HPDE6-E6E7 (cell line): ENCODE results near the gene JAZF1.
"Not testable (repeated sequence)": the region's sequence is repeated elsewhere in the genome, so short reads cannot be mapped to it uniquely, and the experiment has no call there.

Experiments used
- DNase-seq: peaks from one replicate; pipeline ENCODE4 v3.0.0; 2011; ENCODE audit warnings: missing footprints; ENCODE audit errors: extremely low spot score

Gene JAZF1

GRCh38 chr7:27873981-27874957 is 306.3 kb downstream of the JAZF1 start:
- DNase-seq = no peak

DNA sequence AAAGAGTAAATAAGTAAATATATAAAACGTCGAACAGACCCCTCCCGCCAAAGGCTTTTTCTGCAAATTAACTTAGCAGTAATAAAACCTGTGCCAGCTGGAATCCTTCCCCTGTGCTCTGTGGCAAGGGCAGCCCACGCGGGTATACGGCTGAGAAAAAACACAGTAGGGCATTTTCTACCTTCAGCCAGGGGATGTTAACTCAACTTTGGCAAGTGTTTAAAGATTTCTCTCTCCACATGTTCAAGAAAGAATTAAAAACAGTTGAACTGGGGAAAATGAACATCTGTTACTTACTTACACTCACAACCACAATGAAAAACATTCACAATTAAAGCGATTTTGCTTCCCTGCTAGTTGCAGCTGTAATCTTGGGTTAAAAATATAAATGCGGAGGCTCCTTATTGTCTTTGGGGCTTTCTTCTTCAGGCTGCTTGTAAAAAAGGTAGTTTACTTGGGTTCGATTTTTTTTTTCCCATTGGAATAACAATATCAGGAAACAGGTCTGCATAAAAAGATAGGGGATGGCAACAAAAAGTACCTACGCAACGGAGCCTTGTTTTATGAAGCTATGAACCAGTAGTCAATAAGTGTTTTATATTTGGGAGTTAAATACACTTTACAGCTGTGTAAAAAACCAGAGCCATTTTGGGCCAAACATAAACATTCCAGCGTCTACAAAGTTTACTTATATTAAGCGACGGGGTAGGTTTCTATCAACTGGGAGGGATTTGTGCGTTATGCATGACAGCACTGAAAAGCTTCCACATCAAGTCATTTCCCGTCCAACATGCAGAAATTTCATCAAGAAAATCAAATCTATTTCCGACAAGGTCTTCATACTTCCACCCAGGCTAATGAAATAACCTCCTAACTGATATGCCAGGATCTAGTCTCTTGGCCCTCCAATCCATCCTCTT is 308.0 kb downstream of the JAZF1 start:
- no peak for DNase-seq

- no peak for DNase-seq
Measured at GRCh38 chr7:27871866-27872265, 308.7 kb downstream of the JAZF1 start.

DNA sequence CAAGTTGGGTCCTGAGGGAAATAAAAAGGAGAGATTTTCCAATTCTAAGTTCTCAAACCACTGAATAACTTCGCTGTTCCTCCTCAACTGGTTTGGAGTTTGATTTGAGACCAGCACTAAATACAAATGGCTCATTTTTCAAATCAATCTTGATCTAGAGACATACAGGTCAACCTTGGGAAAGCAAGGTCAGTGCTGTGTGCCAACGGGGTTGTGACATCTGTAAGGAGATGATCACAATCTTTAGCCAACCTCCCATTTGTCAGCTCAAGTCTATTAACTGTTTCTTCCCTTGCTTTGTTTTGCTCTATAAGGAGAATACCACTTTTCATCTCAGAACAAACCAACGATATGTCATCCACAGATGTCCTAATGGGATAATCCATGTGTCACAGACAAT is 309.5 kb downstream of the JAZF1 start:
- no peak for DNase-seq

- no peak for DNase-seq
Measured at GRCh38 chr7:27870595-27870994, 310.0 kb downstream of the JAZF1 start.

DNA sequence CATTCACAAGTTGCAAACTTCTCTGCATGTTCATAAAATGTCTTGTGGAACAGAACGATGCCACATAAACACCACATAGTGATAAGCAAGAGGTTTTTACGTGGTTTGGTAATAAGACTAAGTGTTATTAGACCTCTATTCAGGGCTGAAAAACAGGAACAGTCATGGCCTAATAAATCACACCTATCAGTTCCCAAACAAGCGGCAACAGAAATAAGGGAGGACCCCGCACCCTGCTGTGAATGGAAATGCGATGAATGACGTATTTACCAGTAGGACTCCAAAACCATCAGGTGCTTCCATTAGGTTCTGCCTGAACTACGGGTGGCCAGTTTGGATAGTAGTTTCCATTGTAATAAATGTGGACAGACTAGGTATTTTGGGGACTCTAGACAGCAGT is 311.5 kb downstream of the JAZF1 start:
- no peak for DNase-seq

DNA sequence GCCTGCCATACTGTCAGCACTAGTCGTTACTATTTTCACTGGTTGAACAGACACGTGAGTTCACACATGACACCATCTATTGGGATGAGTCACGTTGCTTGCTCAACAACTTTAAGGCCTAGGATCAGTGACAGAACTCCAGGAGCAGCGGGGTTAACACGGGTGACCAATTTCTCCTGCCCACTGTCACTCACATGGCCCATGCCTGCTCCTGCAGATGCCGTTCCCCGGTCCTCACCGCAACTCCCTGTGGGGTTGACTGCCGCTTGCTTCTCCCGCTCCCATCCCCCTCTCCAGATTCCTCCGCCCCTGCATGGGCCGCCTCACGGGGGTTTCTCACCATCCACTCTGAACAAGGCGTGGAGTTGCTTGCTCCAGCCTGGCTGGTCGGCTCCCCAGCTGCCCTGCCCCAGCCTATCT is 312.5 kb downstream of the JAZF1 start:
- no peak for DNase-seq

DNA sequence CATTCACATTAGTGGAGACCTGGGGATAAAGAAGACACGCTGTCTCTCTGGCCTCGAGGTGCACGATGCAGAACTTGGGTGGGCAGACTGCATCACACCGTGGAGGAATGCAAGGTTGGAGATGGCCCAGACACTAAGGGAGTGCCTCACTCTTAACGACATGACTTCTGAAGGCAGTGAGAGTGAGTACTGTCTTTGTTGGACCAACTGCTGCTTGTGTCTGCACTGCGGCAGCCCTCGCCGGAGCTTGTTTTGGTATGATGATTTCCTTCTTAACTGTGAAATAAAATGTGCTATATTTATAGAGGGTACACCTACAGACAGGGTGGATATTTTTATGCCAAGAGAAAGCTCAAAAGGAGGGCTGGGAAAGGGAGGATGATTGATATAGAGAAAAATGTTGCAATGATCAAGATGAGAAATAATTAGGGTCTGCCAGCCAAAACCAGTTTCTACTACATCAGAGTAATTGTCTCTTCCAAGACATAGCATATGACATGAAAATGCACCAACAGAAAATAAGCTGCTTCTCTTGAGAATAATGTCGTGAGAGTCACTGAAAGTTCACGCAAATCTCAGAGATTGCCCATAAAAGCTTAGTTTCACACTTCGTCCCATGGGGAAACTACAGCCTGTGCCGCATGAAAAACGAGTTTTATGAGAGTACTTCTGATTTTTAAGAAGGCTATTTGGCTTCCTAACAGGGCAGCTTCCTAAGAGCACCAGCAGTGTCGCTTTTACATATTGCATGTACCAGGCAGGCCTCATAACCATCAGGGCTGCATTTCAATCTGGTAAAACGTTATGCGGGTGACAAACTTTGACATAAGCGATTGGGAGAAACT is 313.5 kb downstream of the JAZF1 start:
- DNase-seq = no peak

DNA sequence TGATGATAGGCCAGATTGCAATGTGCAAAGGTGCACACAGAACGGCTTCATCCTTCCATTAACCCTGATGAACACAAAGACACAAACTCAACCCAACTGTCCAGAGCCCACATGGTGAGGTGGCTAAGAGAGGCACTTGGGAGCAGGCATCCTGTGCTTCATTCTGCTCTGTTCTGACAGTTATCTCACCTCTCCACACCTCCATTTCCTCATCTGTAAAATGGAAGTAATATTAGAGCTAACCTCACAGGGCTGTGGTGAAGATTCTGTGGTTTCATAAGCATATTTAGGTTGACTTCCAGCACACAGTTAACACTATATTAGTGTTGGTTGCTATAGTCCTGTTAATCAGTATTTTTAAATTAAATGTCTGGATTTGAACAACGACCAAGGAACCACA is 314.3 kb downstream of the JAZF1 start:
- DNase-seq = no peak

DNA sequence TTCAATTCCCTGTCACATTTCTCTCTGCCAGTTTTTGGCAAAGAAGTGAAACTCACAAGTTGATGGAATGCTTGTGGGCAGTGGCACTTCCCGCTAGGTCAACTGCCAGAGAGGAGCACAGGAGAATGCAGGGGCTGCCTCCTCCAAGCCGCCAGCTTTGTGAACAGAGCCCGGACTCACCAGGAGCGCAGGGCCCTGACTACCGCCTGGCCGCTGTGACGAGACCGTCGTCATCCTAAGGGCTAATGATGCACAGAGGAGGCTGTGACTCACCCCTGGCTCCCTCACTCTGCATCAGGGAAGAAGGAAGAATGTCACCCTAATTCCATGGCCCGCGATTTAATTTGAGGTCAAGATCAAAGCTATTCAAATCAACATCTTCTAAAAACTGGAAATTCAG is 316.7 kb downstream of the JAZF1 start:
- no peak for DNase-seq

DNA sequence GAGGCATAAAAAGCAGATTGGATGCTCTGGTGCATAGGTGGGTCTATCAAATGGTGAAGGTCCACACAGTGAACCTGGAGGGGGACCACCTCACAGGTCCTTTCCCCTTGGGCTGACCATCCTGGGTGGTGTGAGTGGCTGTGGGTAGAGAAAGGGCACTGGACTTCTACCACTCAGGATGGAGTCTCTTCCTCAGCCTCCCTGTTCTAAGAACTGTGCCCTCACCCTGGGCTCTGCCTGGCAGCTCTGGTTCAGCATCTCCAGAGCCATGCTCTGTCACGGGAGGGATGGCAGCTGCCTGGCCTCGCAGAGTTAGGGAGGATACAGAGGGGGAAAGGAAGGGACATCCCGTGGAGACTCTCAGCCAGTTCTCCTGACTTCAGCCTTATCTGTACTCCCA is 318.8 kb downstream of the JAZF1 start:
- no peak for DNase-seq

DNA sequence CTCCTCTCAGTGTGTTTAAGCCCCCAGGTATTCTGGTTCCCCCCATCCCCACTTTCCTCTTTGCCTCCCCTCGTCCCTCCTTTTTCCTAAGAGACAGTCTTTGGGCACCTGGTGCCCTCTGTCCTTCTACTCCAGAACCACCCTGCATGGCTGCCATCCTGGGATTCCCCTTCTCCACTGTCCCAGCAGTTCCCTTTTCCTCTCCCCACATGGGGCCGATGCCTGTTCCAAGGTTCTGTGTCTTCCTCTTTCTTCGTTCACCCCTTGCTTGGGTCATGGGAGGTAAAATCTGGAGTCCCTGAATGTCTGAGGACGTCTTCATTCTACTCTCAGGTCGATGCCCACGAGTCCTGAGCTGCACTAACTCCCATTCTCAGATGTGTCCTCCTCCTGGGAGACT is 319.8 kb downstream of the JAZF1 start:
- no peak for DNase-seq

GRCh38 chr7:27856703-27857485 is 323.7 kb downstream of the JAZF1 start:
- not testable (repeated sequence) for DNase-seq

- no peak for DNase-seq
Measured at GRCh38 chr7:27850531-27850930, 330.1 kb downstream of the JAZF1 start.

DNA sequence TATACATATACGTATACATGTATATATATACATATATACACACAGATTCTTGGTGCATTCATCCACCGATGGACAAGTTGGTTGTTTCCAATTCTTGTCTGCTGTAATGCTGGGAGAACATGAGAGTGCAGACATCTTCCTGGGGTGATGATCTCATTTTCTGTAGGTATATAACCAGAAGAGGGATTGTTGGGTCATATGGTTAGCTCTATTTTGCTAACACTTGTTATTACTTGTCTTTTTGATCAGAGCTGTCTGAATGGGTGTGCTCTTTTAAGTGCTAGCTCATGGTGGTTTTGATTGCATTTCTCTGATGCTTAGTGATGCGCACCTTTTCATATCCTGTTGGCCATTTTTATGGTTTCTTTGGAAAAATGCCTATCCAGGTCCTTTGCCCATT is 334.2 kb downstream of the JAZF1 start:
- no peak for DNase-seq

GRCh38 chr7:27843584-27844305 is 336.9 kb downstream of the JAZF1 start:
- DNase-seq = no peak

DNA sequence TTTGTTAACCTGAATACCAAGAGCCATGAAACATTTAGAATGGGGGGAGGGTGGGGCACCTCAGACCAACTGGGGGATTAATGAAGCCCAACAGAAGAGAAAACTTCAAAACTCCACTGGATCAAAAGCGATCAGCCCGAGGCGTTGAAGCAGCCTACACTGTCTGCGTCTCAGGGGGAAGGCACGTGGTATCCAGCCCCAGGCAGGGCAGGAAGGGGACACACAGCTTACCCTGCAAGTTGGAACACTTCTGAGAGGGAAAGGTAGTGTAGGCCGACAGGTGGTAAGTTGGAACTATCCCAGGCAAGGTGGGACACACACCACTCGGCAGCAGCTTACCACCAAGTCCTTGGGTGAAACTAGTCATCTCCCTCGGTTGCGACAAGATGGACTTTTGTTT is 337.7 kb downstream of the JAZF1 start:
- DNase-seq = no peak

DNA sequence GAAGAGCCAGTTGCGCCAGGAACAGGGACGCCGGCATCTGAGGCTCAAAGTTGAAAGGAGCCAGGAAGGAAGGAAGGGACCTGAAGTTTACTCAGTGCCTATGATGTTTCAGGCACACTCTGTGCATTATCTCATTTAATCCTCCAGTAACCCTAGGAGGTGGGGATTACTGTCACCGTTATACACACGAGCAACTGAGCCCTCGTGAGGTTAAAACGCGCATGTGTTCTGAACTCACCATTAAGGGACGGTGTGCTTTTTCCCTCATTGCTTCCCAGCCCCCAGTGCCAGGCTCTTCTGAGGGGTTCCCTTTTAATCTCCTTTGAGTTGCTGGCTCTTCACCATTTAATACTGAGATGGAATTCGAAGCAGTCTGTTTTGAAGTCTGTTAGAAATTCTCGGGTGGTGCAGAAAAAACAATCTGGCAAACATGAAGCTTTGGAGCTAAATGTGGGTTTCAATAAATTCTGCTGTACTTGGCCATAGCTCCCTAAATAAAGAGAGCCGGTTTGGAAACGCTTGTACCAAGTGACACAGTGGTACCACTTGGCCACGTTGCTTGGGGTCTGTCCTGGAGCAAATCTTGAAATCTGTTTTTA is 338.4 kb downstream of the JAZF1 start:
- DNase-seq = no peak

DNA sequence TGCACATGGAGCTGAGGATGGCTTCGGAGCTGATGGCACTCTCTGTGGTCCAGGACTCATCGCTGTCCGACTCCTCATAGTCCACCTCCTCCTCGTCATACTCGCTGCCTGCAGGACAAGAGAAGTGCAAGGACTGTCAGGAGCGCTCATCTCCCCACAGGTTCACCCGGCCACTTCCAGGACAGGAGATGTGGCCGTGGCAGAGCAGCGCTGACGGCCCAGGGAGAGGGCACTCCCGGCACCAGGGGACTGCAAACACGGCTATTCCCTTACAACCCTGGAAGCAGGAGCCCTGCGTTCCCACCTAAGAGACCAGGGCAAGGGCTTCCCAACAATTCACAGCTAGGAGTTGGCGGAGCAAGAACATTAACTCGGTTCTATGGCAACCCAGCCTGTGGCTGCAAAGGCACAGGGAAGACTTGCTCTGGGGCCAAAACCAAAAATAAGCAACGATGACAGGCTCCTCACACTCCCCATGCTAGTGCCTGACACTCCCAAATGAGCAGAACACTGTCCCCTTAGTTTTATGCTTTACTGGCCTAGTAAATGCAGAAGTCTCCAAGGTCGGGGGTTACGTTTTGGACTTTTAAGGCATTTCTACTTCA is 339.7 kb downstream of the JAZF1 start:
- DNase-seq = no peak
